HTR-8/SVneo (cell line): ENCODE data around the gene PRR33.

Experiments
- DNase-seq: peaks from one replicate; pipeline ENCODE4 v3.0.0; 2011; ENCODE audit warnings: low spot score, mixed read lengths; ENCODE audit not compliant: insufficient read length
- FAIRE-seq: peaks from 2 replicates; lab custom pipeline; 2011; peaks lifted over from hg19 to GRCh38; lab: Jason Lieb, UNC

PRR33 gene

DNA sequence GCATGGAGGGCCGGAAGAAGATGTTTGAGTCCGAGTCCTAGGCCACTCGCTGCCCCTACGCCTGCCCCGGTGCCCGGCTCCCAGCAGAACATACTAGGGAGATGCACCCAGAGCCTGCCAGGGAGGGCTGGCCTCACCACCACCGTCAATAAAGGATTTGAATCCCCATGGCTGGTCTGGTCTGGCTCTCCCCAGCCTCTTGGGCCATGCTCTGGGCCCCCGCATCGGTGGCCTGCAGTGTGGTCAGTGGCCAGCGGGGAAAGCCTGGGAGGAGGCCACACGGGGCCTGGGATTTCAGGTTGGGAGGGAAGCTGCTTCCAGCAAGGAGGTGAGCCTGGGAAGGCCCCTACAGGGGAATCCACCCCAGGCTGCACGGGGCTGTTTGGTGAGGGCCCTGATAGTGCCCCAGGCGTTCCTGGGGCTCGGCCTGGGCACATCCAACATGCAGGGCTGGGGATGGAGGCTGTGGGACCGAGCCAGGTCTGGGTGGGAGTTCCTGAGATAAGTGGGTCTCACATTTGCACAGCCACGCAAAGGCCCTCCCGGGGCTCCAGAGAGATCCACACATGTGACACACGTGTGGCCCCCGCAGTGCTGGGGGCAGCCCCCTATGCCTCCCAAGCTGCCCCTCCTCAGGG lies 50.1 kb downstream of the PRR33 start:
- no peak for FAIRE-seq

GRCh38 chr11:1840780-1841480 lies 50.8 kb downstream of the PRR33 start:
- FAIRE-seq (no peak), DNase-seq (no peak)

More for the DNA sequence above, 50.1 kb downstream of the PRR33 start:
- DNase-seq, result no peak

DNA sequence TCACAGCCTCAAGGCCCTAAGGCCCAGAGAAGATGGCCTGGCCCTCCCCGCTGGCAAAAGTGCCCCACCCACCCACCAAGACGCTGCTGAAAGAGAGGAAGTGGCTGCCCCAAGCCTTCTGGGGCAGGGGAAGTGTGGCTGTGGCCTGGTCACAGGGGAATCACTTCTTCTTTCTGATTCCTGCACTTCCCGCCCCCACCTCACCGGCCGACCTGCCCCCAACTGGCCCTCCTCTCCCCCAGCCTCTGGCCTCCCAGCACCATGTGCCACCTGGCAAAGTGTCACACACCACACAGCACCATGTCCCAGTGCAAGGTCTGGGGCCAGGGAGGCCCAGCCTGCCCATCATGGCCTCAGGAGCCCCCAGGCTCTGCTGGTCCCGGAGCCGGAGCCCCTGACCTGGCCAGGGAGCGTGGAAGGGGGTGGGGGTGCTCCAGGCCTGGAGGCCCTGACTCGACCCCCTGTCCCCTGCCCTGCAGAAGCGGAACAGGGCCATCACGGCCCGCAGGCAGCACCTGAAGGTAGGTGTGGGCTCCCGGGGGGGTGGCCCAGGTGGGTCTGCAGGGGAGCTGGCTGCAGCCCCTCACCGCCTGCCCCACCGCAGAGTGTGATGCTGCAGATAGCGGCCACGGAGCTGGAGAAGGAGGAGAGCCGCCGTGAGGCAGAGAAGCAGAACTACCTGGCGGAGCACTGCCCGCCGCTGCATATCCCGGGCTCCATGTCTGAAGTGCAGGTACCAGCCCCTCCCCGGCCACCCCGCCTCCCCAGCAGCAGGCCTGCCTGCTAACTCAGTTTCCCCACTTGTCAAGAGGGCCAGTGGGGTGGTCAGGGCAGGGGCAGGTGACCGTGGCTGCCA lies 51.5 kb downstream of the PRR33 start:
- FAIRE-seq (no peak), DNase-seq (no peak)

DNA sequence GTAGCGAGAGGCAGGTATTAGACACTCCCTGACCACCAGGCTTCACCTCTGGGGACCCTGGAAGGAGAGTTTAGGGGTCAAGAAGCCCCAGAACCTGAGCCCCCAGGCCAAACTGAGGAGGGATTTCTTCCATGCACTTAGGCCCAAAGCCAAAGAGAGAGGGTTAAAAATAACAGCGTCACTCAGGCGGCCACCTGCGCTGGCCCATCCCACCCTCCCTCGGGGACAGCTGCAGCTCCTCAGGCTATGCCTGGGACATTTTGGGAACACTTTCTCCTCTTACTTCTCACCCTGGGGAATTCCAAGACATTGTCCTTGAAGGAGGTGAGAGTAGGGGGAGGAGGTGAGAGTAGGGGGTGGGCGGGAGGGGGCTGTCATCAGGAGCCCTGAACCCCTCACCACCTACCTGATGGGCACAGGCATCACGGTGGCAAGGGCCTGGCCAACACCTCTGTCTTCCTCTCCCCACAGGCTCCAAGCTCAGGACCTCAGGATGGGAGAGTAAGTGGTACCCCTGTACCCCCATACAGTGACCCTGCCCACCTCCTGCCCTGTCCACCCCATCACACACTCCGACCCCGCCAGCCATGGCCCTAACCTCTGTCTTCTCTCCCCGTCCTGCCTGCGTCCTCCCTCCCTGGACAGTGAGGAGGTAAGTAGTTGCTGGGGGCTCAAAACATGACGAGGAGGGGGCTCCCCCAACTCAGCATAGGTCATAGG lies 52.3 kb downstream of the PRR33 start:
- DNase-seq (no peak), FAIRE-seq (no peak)

DNA sequence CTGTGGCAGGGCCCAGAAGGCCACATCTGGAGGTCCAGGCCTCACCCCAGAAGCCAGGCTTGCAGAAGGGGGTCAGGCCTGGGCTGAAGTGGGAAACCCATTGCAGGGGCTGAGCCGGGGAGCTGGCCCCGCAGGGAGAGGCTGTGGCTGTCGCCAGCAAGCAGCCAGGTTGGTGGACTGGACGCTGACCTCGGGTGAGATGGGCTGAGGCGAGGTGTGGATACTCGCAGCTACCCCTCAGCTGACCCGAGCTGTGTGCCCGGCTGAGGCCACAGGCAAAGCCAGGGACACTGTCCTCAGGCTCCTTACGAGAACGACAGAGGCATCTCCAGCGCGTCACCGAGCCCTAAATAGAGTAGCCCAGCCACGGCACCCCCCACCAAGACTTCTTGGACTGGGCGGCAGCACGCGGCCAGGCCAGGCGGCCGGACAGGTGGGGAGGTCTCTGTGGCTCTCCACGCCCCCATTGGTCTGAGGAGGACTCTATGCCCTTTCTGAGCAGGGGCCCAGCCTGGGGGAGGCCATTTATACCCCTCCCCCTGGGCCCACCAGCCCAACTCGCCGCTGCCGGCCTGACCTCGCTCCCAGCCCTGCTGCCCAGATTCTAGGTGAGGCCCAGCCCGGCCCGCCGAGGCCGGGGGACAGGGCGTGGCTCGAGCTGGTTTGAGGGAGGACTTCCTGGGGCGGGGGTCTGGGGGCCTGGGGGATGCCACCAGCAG lies 53.1 kb downstream of the PRR33 start, which contains the start of gene TNNI2:
TNNI2 (plus strand) TSS at position 556 of the 719 bp plus-strand sequence. CDS start 716 bp downstream, outside the sequence.
- no peak for DNase-seq
- no peak for FAIRE-seq
